HL-60/S4 (cell line): ENCODE results near the gene MACF1.

ENCODE experiments used
- in situ Hi-C: fragments of 300-500 bp; cut with MboI; formaldehyde crosslinking; loops from 2 replicates; pipeline ENCODE4 v1.14.3; 2022; ENCODE audit warnings: low sequenced_read_pairs

MACF1 gene

GRCh38 chr1:39335216-39335615 is 130.7 kb downstream of the MACF1 start:
- in situ Hi-C loops, result no loop called here

GRCh38 chr1:39337067-39337466 is 132.6 kb downstream of the MACF1 start:
- in situ Hi-C loops, result no loop called here

GRCh38 chr1:39342776-39343175 is 138.3 kb downstream of the MACF1 start:
- in situ Hi-C loops, result no loop called here

- in situ Hi-C loops, result no loop called here
Measured at GRCh38 chr1:39344394-39345154, 140.1 kb downstream of the MACF1 start.

GRCh38 chr1:39346872-39347271 is 142.4 kb downstream of the MACF1 start:
- in situ Hi-C loops, result no loop called here

GRCh38 chr1:39348278-39348677 is 143.8 kb downstream of the MACF1 start:
- in situ Hi-C loops, result no loop called here

GRCh38 chr1:39352881-39353280 is 148.4 kb downstream of the MACF1 start:
- in situ Hi-C loops, result no loop called here

- in situ Hi-C loops, result no loop called here
Measured at GRCh38 chr1:39354572-39354971, 150.1 kb downstream of the MACF1 start.

- in situ Hi-C loops, result no loop called here
Measured at GRCh38 chr1:39358491-39358890, 154.0 kb downstream of the MACF1 start.

GRCh38 chr1:39359028-39359570 is 154.6 kb downstream of the MACF1 start:
- in situ Hi-C loops, result no loop called here

GRCh38 chr1:39360731-39361130 is 156.2 kb downstream of the MACF1 start:
- in situ Hi-C loops, result no loop called here

- in situ Hi-C loops, result no loop called here
Measured at GRCh38 chr1:39361446-39361845, 157.0 kb downstream of the MACF1 start.

- in situ Hi-C loops, result no loop called here
Measured at GRCh38 chr1:39363267-39363666, 158.8 kb downstream of the MACF1 start.

GRCh38 chr1:39368045-39368444 is 163.6 kb downstream of the MACF1 start:
- in situ Hi-C loops, result no loop called here

GRCh38 chr1:39369565-39369964 is 165.1 kb downstream of the MACF1 start:
- in situ Hi-C loops, result no loop called here

GRCh38 chr1:39370602-39371001 is 166.1 kb downstream of the MACF1 start:
- in situ Hi-C loops, result no loop called here

GRCh38 chr1:39372105-39372504 is 167.6 kb downstream of the MACF1 start:
- in situ Hi-C loops, result no loop called here

- in situ Hi-C loops, result no loop called here
Measured at GRCh38 chr1:39376656-39377055, 172.2 kb downstream of the MACF1 start.

GRCh38 chr1:39378377-39378776 is 173.9 kb downstream of the MACF1 start:
- in situ Hi-C loops, result no loop called here

- in situ Hi-C loops, result no loop called here
Measured at GRCh38 chr1:39379187-39379586, 174.7 kb downstream of the MACF1 start.

- in situ Hi-C loops, result no loop called here
Measured at GRCh38 chr1:39380036-39380435, 175.5 kb downstream of the MACF1 start.

- in situ Hi-C loops, result no loop called here
Measured at GRCh38 chr1:39381839-39382238, 177.3 kb downstream of the MACF1 start.

GRCh38 chr1:39384305-39384704 is 179.8 kb downstream of the MACF1 start:
- in situ Hi-C loops, result no loop called here
